Spleen (tissue), 11 donors: ENCODE results near the gene COPRS. TPM values are rescaled to one million over a fixed set of nuclear protein-coding genes. Genes with fewer than 3 reads are reported as not detected.

ENCODE experiments used
- DNase-seq: peaks from one replicate; pipeline ENCODE4 v3.0.0-alpha.2; 2020
- H3K27ac ChIP-seq, 8 donors: fragments of 200-600 bp; sonication (generic) in 7 of 8; 1 replicate in 4 of 8; 2 replicates in 4 of 8; pipeline versions ENCODE4 v1.5.0 to v1.8.0; 2016 to 2021; ENCODE audit warnings: inconsistent platforms in 4 of 8, mild to moderate bottlenecking in 4 of 8, moderate library complexity in 1 of 8
- H3K27me3 ChIP-seq, 7 donors: fragments of 200-600 bp; sonication (generic) in 6 of 7; replicated peaks in 1 of 7; 1 replicate in 4 of 7; 2 replicates in 3 of 7; pipeline versions ENCODE4 v1.5.0 to v1.8.0; 2016 to 2021; ENCODE audit warnings: inconsistent platforms in 3 of 7, mild to moderate bottlenecking in 1 of 7
- H3K36me3 ChIP-seq, 6 donors: fragments of 200-600 bp; sonication (generic) in 5 of 6; 1 replicate in 4 of 6; 2 replicates in 2 of 6; pipeline versions ENCODE4 v1.5.0 to v1.8.0; 2016 to 2021; ENCODE audit warnings: inconsistent platforms in 2 of 6
- H3K4me1 ChIP-seq, 6 donors: fragments of 200-600 bp; sonication (generic) in 5 of 6; 1 replicate in 3 of 6; 2 replicates in 3 of 6; pipeline versions ENCODE4 v1.5.0 to v1.8.0; 2016 to 2021; ENCODE audit warnings: inconsistent platforms in 3 of 6
- H3K4me3 ChIP-seq, 8 donors: fragments of 200-600 bp; sonication (generic) in 7 of 8; 1 replicate in 4 of 8; 2 replicates in 4 of 8; pipeline versions ENCODE4 v1.5.0 to v1.8.0; 2016 to 2021; ENCODE audit warnings: inconsistent platforms in 4 of 8, mild to moderate bottlenecking in 4 of 8, moderate library complexity in 2 of 8
- H3K9me3 ChIP-seq, 8 donors: fragments of 200-600 bp; sonication (generic) in 7 of 8; 1 replicate in 4 of 8; 2 replicates in 4 of 8; pipeline versions ENCODE4 v1.5.0 to v1.8.0; 2016 to 2021; ENCODE audit warnings: inconsistent platforms in 4 of 8
- POLR2A ChIP-seq, 3 donors: fragments of 450-650 bp; IDR thresholded peaks; one replicate each; pipeline ENCODE4 v1.5.1; 2017; ENCODE audit warnings: antibody characterized with exemption in 3 of 3, mild to moderate bottlenecking in 1 of 3
- POLR2AphosphoS5 ChIP-seq, 3 donors: sonication (generic); formaldehyde crosslinking; IDR thresholded peaks; one replicate each; pipeline ENCODE4 v1.5.1; 2017; ENCODE audit warnings: antibody characterized with exemption in 3 of 3
- WGBS, 5 donors: extraction: QIAGEN DNeasy Blood & Tissue Kit in 3 of 5; methylation state at CpG; one replicate each; pipeline versions ENCODE4 v1.1.5 to v1.1.7; 2013 to 2018; 5-methylcytosine and 5-hydroxymethylcytosine counted together
- intact Hi-C: fragments of 100-400 bp; cut with DNase I; formaldehyde crosslinking; loops from one replicate; pipeline ENCODE4 v1.15.0; 2023; ENCODE audit warnings: low total_unique reads
- polyA plus RNA-seq, 3 donors: library from polyadenylated mRNA; stranded (reverse); fragments of 200-250 nt; gene quantifications; one replicate each; pipeline ENCODE4 v1.2.1, GENCODE V29; 2013
- total RNA-seq, 7 donors: library from RNA; depleted of rRNA in 3 of 7; stranded (reverse); fragments of >200 nt in 3 of 7; fragmentation: NEBNext Ultra II Directional in 4 of 7; extraction: Animal tissue kit (Norgen Biotek cat#: 25700) in 4 of 7; gene quantifications; one replicate each; pipeline versions ENCODE4 v1.1.0 to v1.2.1, GENCODE V29; 2016 to 2021
- TF ChIP-seq, protein P1 (sequence below), 11 experiments: fragments of 200-600 bp in 7 of 11; fragments of 450-650 bp in 4 of 11; sonication (generic) in 4 of 11; IDR thresholded peaks in 8 of 11; conservative IDR thresholded peaks in 3 of 11; 1 replicate in 7 of 11; 2 replicates in 4 of 11; pipeline versions ENCODE4 v1.4.0 to v1.8.0; 2016 to 2021; ENCODE audit warnings: antibody characterized with exemption in 11 of 11, inconsistent platforms in 4 of 11, mild to moderate bottlenecking in 1 of 11
- donor health status: healthy with polysubstance abuse.
- donor health status: DM: no; HTN: no; CAD: no; lungs with moderate emphysema.
- donor health status: DM: no; HTN: no; CAD: no.
- donor health status: Bipolar disorder and iron deficiency.
- donor health status: healthy.
- donor health status: DM: no; HTN: no; CAD: no.
- donor health status: DM: yes; HTN: yes; CAD: no.

COPRS gene
- total and polyA plus RNA-seq, 10 donors: 16.4 to 51.3 (median 32.6) TPM

DNA sequence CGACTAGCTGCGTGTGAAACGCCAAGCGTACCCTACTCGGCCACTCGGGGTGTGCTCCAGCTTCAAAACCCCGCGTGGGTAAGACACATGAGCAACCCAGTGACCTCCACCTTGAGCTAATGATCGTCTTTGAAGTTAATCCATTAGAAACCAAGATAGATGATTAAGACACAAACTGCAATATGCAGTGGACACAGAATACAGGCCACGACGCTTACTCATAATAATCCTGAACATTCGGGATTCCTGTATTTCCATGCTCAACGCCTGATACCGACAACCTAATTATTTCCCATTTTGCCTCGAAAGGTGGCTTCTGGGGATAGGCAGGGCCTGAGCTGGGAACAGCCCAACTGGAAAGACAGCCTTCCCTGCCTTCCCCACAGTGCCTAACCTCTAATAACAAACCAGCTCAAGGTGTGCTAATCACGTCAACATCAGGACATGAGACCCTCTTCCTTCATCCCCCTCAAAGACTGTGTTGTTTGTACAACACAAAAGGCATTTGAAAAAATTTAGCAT lies 504 bp upstream of the COPRS start:
- H3K4me1 ChIP-seq: peaks cover 8 to 29% (median 19%) of the 10 kb centered on the region in 6 donors
- no peaks in the 10 kb centered on the region for H3K9me3 ChIP-seq
- intact Hi-C loops: no loop called here
- peak overlapping the region in 3 of 8 donors; percentile 81 to 88 (median 82) for H3K27ac ChIP-seq
- H3K36me3 ChIP-seq: peaks cover 0 to 48% (median 28%) of the 10 kb centered on the region in 6 donors
- DNase-seq: no peak
- WGBS, 5 donors: 23 to 32% (median 26%) methylated on average over 16 of the region's 16 CpGs
- H3K27me3 ChIP-seq: no peaks in the 10 kb centered on the region
- TF ChIP-seq POLR2AphosphoS5 (IDR thresholded peaks at IDR 0.05): no peak
- TF ChIP-seq, protein P1, sequence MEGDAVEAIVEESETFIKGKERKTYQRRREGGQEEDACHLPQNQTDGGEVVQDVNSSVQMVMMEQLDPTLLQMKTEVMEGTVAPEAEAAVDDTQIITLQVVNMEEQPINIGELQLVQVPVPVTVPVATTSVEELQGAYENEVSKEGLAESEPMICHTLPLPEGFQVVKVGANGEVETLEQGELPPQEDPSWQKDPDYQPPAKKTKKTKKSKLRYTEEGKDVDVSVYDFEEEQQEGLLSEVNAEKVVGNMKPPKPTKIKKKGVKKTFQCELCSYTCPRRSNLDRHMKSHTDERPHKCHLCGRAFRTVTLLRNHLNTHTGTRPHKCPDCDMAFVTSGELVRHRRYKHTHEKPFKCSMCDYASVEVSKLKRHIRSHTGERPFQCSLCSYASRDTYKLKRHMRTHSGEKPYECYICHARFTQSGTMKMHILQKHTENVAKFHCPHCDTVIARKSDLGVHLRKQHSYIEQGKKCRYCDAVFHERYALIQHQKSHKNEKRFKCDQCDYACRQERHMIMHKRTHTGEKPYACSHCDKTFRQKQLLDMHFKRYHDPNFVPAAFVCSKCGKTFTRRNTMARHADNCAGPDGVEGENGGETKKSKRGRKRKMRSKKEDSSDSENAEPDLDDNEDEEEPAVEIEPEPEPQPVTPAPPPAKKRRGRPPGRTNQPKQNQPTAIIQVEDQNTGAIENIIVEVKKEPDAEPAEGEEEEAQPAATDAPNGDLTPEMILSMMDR (IDR thresholded peaks at IDR 0.05 in 8 of 11, conservative IDR thresholded peaks at IDR 0.05 in 3 of 11): no peak
- TF ChIP-seq POLR2A (IDR thresholded peaks at IDR 0.05): no peak
- H3K4me3 ChIP-seq: peak overlapping the region; percentile 14 to 91 (median 80)

DNA sequence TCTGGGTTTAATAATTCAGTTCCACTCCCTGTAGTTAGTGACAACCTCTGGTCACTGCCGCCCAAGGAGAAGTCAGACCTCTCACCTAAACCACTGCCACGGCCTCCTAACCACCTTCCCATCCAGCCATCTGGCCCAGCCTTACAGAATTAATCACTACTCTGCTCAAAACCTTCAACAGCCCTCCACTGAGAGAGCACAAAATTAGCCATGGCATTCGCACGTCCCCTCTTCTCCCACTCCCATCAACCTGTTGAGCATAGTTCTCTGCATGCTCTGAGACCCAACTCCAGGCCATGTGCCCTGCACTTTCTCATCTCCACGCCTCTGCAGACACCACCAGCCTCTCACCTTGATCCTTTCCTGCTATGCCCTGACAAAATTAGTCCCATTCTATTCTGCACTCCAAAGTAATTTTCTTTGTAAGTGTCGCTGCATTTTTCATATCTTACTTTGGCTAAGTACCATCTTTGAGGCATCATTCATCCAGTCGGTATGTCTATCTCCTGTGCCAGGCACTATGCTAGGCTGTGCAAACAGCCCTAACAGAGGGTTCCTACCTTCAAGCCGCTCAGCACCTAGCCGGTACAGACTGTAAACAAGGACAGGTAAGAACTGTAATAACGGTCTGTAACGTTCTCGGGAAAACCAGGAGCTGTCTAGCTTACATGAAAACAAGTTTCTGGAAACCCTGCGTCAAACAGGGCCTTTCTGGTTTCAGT lies 963 bp downstream of the COPRS start:
- Histone ChIP-seq H3K4me1 (peaks cover 8 to 29% (median 19%) of the 10 kb centered on the region in 6 donors), H3K36me3 (peaks cover 0 to 40% (median 15%) of the 10 kb centered on the region in 6 donors), H3K4me3 (peak overlapping the region; percentile 72 to 91 (median 80)), H3K27ac (peak overlapping the region in 5 of 8 donors; percentile 65 to 88 (median 81)), H3K9me3 (no peaks in the 10 kb centered on the region), H3K27me3 (no peaks in the 10 kb centered on the region)
- intact Hi-C loops: no loop called here
- TF ChIP-seq, protein P1 (IDR thresholded peaks at IDR 0.05 in 8 of 11, conservative IDR thresholded peaks at IDR 0.05 in 3 of 11): no peak
- TF ChIP-seq POLR2A (IDR thresholded peaks at IDR 0.05): no peak
- no peak for TF ChIP-seq POLR2AphosphoS5 (IDR thresholded peaks at IDR 0.05)
- 32 to 48% (median 36%) methylated on average over 13 of the region's 13 CpGs for WGBS, 5 donors
- no peak for DNase-seq

DNA sequence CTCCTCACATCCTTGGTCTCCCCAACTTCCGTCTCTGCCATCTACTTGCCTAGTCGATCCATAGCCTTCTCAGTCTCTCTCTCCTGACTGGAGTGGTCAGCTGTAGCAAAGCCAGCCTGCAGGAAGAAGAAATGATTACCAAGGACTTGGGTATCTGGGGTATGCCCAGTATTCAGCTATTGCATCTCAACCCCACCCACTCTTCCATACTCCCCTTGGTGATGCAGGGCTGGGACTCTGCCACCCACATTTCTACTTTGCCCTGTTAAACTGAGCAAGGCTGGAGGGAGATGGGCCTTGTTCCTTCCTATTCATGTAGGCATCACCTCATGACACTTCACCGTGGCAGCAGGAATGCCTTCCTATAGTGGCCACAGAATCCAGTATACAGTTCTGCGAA lies 2.3 kb downstream of the COPRS start:
- WGBS, 5 donors: 90 to 97% (median 94%) methylated on average over 4 of the region's 4 CpGs

More for the DNA sequence above, 2.3 kb downstream of the COPRS start:
- H3K4me3 ChIP-seq: no peak overlapping the region
- H3K4me1 ChIP-seq: peaks cover 8 to 29% (median 19%) of the 10 kb centered on the region in 6 donors
- no peaks in the 10 kb centered on the region for H3K9me3 ChIP-seq
- no peak for TF ChIP-seq POLR2AphosphoS5 (IDR thresholded peaks at IDR 0.05)
- TF ChIP-seq, protein P1 (IDR thresholded peaks at IDR 0.05 in 8 of 11, conservative IDR thresholded peaks at IDR 0.05 in 3 of 11): no peak
- TF ChIP-seq POLR2A (IDR thresholded peaks at IDR 0.05): no peak
- intact Hi-C loops: no loop called here
- peaks cover 0 to 40% (median 15%) of the 10 kb centered on the region in 6 donors for H3K36me3 ChIP-seq
- no peak overlapping the region for H3K27ac ChIP-seq
- no peak for DNase-seq
- no peaks in the 10 kb centered on the region for H3K27me3 ChIP-seq
